MG63 (cell line): ENCODE data around the gene ZFYVE1. TPM values are rescaled to one million over a fixed set of nuclear protein-coding genes. Genes with fewer than 3 reads are reported as not detected.
"Not testable (repeated sequence)": the region's sequence is repeated elsewhere in the genome, so short reads cannot be mapped to it uniquely, and the experiment has no call there.

Experiments
- DNase-seq: peaks from one replicate; pipeline ENCODE4 v3.0.0-alpha.2; 2020
- H3K27me3 ChIP-seq: fragments of 250-450 bp; sonication (Bioruptor Pico); 2 replicates; pipeline ENCODE4 v1.5.1; 2020; ENCODE audit warnings: mild to moderate bottlenecking, moderate library complexity
- H3K36me3 ChIP-seq: fragments of 250-450 bp; sonication (Bioruptor Pico); 2 replicates; pipeline ENCODE4 v1.5.1; 2020; ENCODE audit warnings: mild to moderate bottlenecking, moderate library complexity
- H3K4me3 ChIP-seq: fragments of 250-450 bp; sonication (Bioruptor Pico); 2 replicates; pipeline ENCODE4 v1.5.1; 2020; ENCODE audit warnings: mild to moderate bottlenecking, moderate library complexity
- H3K9me3 ChIP-seq: fragments of 250-450 bp; sonication (Bioruptor Pico); 2 replicates; pipeline ENCODE4 v1.5.1; 2020; ENCODE audit warnings: mild to moderate bottlenecking, moderate library complexity
- total RNA-seq: library from RNA; depleted of rRNA; stranded (reverse); fragments of >200 nt; shearing (Covaris generic); gene quantifications from 2 replicates; pipeline ENCODE4 v1.2.3, GENCODE V29; 2014; ENCODE audit warnings: low replicate concordance

The ZFYVE1 gene
- total RNA-seq, 1 experiment from 2014 or later, result 5.0 TPM

DNA sequence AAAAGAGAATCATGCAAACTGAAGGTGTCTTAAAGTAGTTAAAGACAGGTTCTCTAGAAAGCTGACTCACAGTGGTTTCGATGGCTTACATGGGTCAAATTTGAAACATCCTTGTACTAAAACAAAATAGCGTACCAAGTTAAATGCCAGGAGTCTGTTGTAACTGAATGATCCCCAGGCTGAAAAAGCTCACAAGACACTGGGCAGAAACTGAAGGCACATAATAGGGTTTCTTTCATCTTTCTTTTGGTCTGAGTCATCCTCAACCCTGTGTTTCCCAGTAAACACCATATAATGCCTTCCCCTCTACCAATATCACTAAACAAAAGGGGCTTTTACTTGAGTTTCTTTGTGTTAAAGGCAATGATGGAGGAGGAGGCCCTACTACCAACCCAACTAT lies 12.8 kb downstream of the ZFYVE1 start:
- H3K36me3 ChIP-seq, result no peaks in the 10 kb centered on the region
- H3K9me3 ChIP-seq, result no peaks in the 10 kb centered on the region
- H3K4me3 ChIP-seq, result no peak overlapping the region
- H3K27me3 ChIP-seq, result no peaks in the 10 kb centered on the region
- DNase-seq, result no peak

DNA sequence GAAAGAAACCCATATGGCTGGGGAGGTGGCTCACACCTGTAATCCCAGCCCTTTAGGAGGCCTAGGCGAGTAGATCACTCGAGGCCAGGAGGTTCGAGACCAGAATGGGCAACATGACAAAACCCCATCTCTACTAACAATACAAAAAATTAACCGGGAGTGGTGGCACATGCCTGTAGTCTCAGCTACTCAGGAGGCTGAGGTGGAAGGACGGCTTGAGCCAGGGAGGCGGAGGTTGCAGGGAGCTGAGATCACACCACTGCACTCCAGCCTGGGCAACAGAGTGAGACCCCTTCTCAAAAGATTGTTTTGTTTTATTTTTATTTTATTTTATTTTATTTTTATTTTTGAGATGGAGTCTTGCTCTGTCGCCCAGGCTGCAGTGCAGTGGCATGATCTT lies 15.7 kb downstream of the ZFYVE1 start:
- H3K9me3 ChIP-seq, DNase-seq, H3K4me3 ChIP-seq, H3K36me3 ChIP-seq, H3K27me3 ChIP-seq: not testable (repeated sequence)

DNA sequence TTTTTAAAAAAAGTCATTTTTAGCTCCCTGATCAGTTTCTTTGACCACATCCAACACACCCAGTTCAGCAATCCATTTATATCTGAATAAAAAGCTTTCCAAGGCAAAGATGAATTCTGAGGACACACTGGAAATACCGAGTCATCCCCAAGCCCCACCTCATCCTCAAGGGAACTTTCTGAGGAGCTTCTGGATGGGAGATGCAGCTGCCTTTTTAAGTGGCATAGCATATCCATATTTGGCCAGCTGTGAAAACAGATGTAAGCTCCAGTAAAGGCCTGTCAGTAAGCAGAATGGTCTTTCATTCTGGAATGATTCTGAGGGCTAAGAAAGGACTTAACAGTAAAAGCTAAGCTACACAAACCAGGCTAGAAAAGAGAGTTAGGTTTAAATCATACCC lies 18.4 kb downstream of the ZFYVE1 start:
- Histone ChIP-seq H3K4me3 (no peak overlapping the region), H3K27me3 (no peaks in the 10 kb centered on the region), H3K36me3 (no peaks in the 10 kb centered on the region), H3K9me3 (no peaks in the 10 kb centered on the region)
- no peak for DNase-seq

DNA sequence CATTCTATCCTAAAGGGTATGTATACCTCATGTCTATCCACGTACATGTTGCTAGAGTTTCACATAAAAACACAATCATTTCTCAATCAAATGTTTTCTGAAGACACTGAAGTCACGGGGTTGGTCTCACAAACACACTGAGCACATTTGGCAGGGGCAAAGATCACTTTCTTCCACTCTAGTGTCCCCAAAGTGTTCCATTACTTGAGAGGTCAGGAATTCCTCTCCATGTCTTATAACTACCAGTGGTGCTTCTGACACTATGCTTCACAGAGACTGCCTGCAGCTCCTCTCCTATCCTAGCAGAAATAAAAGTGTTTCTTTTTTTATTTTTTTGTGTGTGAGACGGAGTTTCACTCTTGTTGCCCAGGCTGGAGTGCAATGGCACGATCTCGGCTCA lies 19.1 kb downstream of the ZFYVE1 start:
- no peak for DNase-seq
- H3K36me3 ChIP-seq, result no peaks in the 10 kb centered on the region
- H3K9me3 ChIP-seq, result no peaks in the 10 kb centered on the region
- no peaks in the 10 kb centered on the region for H3K27me3 ChIP-seq
- no peak overlapping the region for H3K4me3 ChIP-seq

DNA sequence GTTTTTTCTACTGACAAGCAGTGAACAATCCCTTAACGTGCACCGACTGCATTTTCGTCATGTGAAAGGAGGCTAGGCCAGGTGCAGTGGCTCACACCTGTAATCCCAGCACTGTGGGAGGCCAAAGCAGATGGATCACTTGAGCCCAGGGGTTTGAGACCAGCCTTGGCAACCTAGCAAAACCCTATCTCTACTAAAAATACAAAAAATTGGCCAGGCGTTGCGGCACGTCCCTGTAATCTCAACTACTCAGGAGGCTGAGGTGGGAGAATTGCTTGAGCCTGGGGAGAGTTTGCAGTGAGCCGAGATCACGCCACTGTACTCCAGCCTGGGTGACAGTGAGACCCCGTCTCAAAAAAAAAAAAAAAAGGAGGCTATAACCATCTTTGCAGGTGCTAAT lies 22.3 kb downstream of the ZFYVE1 start:
- H3K9me3 ChIP-seq, DNase-seq, H3K4me3 ChIP-seq, H3K27me3 ChIP-seq, H3K36me3 ChIP-seq: not testable (repeated sequence)

DNA sequence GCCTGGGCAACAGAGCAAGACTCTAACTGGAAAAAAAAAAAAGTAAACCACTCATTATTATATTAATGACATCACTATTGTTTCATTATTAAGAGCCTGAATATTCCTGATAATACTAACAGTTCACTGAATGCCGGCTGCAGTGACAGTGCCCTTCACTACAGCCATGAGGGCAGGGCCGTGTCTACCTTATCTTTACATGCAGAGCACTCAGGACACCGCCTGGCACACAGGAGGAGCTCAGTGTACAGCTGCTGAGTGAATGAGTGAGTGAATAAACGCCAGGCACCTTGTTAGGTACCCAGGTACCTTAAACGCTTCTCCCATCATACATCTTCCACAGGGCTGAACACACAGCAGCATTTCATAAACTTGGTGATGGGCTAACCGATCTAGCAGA lies 23.2 kb downstream of the ZFYVE1 start:
- no peak for DNase-seq
- Histone ChIP-seq H3K9me3 (no peaks in the 10 kb centered on the region), H3K27me3 (no peaks in the 10 kb centered on the region), H3K36me3 (no peaks in the 10 kb centered on the region), H3K4me3 (no peak overlapping the region)

DNA sequence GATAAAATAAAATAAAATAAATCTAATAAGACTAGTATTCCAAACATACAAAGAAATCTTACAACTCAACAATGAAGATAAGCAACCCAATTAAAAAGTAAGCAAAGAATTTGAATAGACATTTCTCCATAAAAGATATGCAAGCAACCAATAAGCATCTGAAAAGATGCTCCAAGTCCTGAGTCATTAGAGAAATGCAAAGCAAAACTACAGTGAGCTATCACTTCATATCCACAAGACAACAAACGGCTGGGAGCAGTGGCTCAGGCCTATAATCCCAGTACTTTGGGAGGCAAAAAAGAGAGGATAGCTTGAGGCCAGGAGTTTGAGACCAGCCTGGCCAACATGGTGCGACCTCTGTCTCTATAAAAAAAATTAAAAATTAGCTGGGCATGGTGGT lies 26.8 kb downstream of the ZFYVE1 start:
- no peak for DNase-seq
- H3K27me3 ChIP-seq, result no peaks in the 10 kb centered on the region
- no peaks in the 10 kb centered on the region for H3K36me3 ChIP-seq
- no peak overlapping the region for H3K4me3 ChIP-seq
- H3K9me3 ChIP-seq, result no peaks in the 10 kb centered on the region

DNA sequence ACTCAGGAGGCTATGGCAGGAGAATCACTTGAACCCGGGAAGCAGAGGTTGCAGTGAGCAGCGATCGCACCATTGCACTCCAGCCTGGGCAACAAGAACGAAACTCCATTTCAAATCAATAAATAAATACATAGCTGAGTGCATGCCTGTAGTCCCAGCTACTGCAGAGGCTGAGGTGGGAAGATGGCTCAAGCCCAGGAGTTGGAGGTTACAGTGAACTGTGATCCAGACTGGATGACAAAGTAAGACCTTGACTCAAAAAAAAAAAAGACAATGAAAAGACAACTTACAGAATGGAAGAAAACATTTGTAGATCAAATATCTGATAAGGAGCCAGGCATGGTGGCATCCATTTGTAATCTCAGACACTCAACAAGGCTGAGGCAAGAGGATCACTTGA lies 27.6 kb downstream of the ZFYVE1 start:
- DNase-seq, result no peak
- Histone ChIP-seq H3K4me3 (no peak overlapping the region), H3K36me3 (no peaks in the 10 kb centered on the region), H3K9me3 (no peaks in the 10 kb centered on the region), H3K27me3 (no peaks in the 10 kb centered on the region)

DNA sequence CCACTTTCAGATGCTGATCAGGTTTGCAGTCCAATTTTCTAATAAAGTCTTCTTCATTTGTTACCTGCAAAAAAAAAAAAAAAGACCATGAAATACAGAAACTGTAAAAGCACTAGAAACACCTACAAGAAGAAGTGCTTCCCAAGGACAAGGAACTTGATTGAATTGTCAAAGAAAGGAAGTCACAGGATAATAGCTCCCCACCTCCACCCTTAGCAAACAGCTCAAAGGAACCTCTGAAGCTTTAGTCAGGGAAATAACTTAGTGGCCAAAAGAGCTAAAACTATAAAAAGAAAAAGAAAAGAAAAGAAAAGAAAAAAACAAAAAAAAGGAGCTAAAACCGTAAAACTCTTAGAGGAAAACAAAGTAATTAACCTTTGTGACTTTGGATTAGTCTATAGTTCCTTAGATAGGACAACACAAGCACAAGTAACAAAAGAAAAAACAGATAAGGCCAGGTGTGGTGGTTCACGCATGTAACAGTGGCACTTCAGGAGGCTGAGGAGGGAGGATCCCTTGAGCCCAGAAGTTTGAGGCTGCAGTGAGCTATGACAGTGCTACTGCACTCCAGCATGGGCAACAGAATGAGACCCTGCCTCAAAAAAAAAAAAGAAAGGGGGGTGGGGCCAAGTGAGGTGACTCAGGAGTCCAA lies 28.5 kb downstream of the ZFYVE1 start:
- H3K27me3 ChIP-seq, result no peaks in the 10 kb centered on the region
- no peaks in the 10 kb centered on the region for H3K36me3 ChIP-seq
- no peaks in the 10 kb centered on the region for H3K9me3 ChIP-seq
- no peak overlapping the region for H3K4me3 ChIP-seq
- no peak for DNase-seq

DNA sequence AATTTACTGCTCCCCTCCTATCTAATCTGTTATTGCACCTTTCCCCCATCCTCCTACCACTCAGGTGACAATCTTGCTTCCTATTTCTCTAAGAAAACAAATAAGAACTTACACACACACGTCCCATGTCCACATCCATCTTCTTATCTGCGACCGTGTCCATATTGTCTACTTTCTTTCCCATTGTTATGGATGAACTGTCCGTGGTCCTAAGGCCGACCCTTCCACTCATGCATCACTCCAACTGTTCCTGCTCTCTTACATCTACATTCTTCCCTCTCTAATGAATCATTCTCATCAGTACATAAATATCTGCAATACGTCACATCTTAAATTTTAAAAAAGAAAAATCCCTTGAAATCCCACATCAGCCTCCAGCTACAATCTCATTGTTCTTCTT lies 30.0 kb downstream of the ZFYVE1 start:
- H3K4me3 ChIP-seq, result no peak overlapping the region
- no peak for DNase-seq
- no peaks in the 10 kb centered on the region for H3K9me3 ChIP-seq
- H3K36me3 ChIP-seq, result no peaks in the 10 kb centered on the region
- H3K27me3 ChIP-seq, result no peaks in the 10 kb centered on the region

DNA sequence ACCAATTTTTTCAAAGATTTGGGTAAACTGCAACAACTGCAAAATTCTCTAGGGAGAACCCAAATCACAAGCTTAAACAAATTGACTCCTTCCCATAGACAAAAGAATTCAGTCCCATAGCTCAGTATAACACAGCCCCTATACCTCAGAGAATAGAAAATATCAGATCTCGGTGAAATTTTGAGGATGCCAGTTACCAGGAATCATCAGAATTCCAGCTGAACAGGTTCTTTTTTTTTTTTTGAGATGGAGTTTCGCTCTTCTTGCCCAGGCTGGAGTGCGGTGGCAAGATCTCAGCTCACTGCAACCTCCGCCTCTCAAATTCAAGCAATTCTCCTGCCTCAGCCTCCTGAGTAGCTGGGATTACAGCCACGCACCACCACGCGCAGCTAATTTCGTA lies 36.7 kb downstream of the ZFYVE1 start:
- H3K4me3 ChIP-seq, result no peak overlapping the region
- no peak for DNase-seq
- H3K27me3 ChIP-seq, result no peaks in the 10 kb centered on the region
- H3K36me3 ChIP-seq, result no peaks in the 10 kb centered on the region
- H3K9me3 ChIP-seq, result no peaks in the 10 kb centered on the region

DNA sequence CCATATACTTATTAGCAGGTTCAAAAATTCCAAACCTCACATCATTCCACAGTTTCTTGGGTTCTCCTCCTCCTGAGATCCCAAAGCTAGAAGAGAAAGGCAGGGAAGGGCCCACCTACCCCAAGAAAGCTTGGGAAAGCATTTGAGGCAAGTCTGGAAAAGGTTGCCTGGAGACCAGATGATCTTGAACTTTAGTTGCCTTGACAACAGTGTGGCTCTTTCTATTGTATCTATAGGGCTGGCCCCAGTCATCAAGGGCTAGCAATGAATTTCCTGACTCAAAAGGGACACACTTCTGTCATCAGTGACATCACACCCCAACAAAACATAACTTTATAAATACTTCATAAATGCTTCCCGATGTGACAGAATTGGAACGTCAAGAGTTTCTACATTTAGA lies 40.0 kb downstream of the ZFYVE1 start:
- no peak for DNase-seq
- no peaks in the 10 kb centered on the region for H3K9me3 ChIP-seq
- H3K36me3 ChIP-seq, result no peaks in the 10 kb centered on the region
- no peaks in the 10 kb centered on the region for H3K27me3 ChIP-seq
- H3K4me3 ChIP-seq, result no peak overlapping the region

DNA sequence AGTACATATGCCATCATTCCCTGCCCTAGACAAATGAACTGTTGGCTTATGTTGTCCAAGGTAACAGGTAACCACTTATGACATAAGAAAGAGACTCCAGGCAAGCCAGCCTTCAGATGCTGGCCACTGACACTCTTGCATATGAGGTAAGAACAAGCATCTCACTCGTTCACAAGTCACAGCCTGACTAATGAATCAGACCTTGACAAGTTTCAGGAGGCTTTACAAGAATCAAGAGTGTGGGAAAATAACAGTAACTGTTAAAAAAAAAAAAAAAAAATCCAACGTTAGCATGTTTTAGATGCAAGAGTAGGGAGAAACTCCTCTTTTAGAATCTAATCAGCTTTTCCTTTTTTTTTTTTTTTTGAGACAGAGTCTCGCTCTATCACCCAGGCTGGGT lies 40.7 kb downstream of the ZFYVE1 start:
- Histone ChIP-seq H3K9me3 (no peaks in the 10 kb centered on the region), H3K27me3 (no peaks in the 10 kb centered on the region), H3K4me3 (no peak overlapping the region), H3K36me3 (no peaks in the 10 kb centered on the region)
- no peak for DNase-seq

DNA sequence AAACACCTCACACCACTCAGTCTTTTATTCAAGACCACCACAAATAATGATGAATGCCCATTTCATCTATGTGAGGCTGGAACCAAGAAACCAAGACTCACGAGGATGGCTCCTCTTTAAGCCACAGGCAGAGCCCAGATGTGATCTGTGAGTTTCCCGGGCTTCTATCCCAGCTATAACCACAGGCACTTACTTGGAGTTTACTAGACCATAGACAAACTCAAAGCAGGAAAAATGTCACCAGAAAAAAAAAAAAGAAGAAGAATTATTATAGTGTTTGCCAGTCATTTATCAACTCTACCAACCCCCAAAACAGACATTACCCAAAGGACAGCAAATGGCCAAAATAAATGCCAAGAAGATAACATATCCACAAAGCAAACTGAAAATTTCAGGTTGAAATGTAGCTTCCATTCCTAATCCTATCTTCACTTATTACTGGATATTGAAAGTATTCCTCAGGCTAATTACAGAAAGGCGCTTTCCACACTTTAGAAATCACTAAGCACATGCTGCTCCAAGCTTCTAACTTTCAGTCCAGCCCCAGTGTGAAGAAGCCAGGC lies 44.7 kb downstream of the ZFYVE1 start:
- H3K9me3 ChIP-seq, result no peaks in the 10 kb centered on the region
- H3K27me3 ChIP-seq, result no peaks in the 10 kb centered on the region
- no peak for DNase-seq
- H3K36me3 ChIP-seq, result no peaks in the 10 kb centered on the region
- no peak overlapping the region for H3K4me3 ChIP-seq

DNA sequence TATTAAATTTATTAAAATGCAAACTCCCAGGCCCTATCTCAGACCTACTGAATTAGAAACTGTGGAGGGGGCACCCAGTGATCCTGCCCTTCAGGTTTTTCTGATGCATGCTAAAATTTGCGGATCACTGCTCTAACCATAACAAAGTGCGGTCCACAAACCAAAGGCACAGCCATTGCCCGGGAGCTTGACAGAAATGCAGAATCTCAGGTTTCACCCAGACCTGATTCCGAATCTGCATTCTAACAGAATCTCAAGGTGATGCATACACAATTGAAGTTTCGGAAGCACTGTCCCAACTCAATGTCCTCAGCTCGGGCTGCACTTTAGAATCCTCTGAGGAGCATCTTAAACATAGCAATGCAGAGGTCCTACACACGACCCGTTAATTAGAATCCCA lies 46.0 kb downstream of the ZFYVE1 start:
- Histone ChIP-seq H3K36me3 (no peaks in the 10 kb centered on the region), H3K9me3 (no peaks in the 10 kb centered on the region), H3K4me3 (no peak overlapping the region), H3K27me3 (no peaks in the 10 kb centered on the region)
- no peak for DNase-seq

DNA sequence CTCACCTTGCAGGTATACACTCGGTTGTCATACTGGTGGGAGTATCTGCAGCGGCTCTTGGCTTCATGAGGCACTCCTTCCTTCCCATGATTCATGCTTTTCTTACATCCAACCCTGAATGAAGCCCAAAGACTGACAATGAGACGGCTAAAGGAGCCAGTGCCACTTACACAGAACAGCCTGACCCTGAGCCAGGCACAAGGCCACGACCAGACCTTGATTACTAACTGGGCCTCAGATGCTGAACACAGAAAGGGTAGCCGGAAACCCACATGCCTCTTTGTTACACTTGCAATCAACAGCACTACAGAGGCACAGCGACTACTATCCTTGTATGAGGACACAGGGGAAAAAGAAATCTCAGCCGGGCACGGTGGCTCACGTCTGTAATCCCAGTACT lies 48.0 kb downstream of the ZFYVE1 start:
- DNase-seq, result no peak
- Histone ChIP-seq H3K27me3 (no peaks in the 10 kb centered on the region), H3K36me3 (no peaks in the 10 kb centered on the region), H3K4me3 (no peak overlapping the region), H3K9me3 (no peaks in the 10 kb centered on the region)

DNA sequence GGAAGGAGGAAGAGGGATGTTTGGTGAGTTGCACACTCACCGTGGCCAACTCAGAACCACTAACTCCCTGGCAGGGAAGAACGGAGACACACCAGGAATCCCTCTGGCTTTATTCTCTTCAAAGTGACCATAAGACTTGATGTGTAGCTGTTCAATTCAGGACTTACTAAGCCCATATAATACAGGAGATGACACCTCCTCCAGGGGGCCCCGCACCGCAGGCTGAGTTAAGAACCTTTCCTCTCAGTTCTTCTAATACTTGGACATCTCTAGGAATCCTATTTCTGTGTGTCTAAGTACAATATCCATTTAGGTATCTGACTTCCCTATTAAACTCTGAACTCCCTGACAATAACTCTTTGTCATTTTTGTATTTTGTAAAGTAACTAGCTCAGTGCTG lies 51.1 kb downstream of the ZFYVE1 start:
- no peaks in the 10 kb centered on the region for H3K9me3 ChIP-seq
- H3K36me3 ChIP-seq, result no peaks in the 10 kb centered on the region
- no peak for DNase-seq
- H3K4me3 ChIP-seq, result no peak overlapping the region
- H3K27me3 ChIP-seq, result no peaks in the 10 kb centered on the region

DNA sequence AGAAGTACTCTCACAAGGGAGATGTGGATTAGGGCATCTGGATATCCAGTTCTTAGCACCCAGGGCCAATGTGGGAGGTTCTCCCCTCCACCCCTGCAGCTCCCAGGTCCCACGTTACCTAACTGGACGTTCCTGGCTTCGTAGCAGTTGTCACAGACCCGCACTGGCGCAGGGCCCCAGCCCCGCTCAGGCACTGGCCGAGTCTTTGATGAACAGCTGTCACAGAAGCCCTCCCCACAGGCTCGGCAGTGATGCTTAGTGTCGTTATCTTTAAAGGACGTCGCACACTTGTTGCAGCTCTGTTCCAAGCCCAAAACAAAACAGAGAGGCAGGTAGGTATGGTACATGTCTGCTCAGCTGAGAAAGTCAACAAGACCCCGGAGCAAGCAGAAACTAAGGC lies 52.2 kb downstream of the ZFYVE1 start:
- Histone ChIP-seq H3K9me3 (no peaks in the 10 kb centered on the region), H3K27me3 (no peaks in the 10 kb centered on the region), H3K36me3 (no peaks in the 10 kb centered on the region), H3K4me3 (no peak overlapping the region)
- DNase-seq, result no peak
